A549 treated with CpdA at 1 μM for 4 hours (cell line): ENCODE data around the gene PRMT9. TPM values are rescaled to one million over a fixed set of nuclear protein-coding genes. Genes with fewer than 3 reads are reported as not detected.

Experiments used
- total RNA-seq: library from RNA; stranded (reverse); fragments of 200-300 nt; extraction: Qiagen RNA extraction; gene quantifications from 5 replicates; pipeline ENCODE4 v1.2.3, GENCODE V29; 2022; ENCODE audit warnings: low read depth

Gene PRMT9
- total RNA-seq = 3.4 to 4.0 TPM (median 3.5 TPM) in 5 replicates

DNA sequence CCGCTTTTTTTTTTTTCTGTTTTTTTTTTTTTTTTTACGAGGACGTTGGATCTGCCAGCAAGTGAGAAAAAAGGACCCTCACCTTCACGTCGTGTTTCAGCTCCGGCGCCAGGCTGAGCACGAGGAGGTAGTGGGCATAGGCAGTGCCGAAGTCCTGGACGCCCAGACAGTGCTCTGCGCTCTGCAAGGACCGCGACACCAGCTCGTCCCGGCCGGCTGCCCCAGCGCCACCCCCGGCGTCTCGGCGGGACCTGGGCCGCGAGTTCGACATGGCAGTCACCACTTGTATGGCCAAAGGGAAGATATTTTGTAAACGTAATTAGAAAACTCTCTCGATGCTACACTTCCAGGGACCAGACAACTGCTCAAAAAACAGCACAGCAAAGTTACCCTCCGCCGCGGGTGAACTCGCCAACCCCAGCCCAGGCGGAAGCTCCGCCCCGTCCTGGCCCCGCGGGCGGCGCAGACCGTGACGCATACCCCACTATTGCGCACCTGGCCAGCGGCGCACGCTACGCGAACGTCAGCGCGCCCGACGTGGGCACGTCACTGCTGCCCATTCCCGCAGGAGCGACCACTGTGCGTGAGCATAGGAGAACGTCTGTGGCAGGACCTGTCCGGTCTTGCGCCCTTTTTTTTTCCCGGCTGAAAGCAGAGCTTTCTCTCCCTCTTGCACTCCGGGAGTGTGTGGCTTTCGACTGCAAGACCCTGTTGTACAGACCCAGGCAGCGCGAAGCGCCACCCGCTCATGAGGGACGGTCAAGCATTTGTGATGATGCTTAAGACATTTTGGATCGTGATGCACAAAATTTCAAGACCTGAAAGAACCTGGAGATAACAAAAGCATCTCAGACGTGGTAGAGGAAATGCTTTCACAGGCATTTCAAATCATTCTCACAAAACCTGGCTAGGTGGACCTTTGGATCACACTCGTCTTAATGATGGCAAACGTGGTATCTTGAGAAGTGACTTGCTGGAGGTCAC lies at the start of gene PRMT9:
PRMT9 (minus strand) TSS at position 447 of the 984 bp plus-strand sequence; CDS start at position 271, 176 bp downstream.

GRCh38 chr4:147731580-147732517 lies 47.9 kb upstream of the PRMT9 start, which contains the start of gene ARHGAP10:
ARHGAP10 (plus strand) TSS chr4:147732088; CDS start chr4:147732302, 214 bp downstream.

DNA sequence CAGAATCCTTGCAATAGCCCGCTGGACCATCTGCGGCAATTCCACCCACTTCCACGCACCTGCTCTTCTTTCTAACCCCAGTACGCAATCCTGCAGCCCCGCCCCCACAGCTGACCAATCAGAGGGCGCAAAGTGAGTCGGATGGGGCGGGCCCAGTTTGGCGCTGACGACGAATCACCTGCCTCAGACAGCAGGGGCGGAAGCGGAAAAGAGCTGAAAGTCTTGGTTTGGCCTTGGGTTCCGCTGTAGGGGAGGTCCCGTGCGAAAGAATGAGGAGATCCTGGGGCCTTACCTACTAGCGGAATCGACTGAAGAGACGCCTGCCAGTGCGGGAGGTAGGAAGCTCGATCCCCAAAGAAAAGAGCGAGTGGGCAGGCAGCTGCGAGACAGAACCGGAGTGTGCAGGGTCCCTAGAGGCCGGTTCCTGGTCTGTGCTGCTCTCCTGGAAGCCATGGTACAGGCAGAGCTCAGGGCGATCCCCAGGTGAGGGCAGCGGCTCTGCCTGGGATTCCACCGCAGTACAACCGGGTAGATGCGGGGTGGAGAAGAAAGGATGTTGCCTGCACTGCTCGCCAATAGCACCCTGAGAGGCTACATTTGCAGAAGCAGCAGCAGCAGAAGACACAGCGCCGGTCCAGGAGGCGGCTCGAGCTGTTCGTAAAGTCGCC lies 66.7 kb downstream of the PRMT9 start, which contains the start of gene TMEM184C:
TMEM184C (plus strand) TSS at position 225 of the 668 bp plus-strand sequence. CDS start 560 bp downstream, outside the sequence.

Other genes starting within 250 kb of the PRMT9 start
- 0.30 to 0.55 TPM (median 0.35 TPM) in 5 replicates for gene EDNRA, start 203.1 kb downstream of the PRMT9 start, total RNA-seq
- gene TMEM184C, start 66.8 kb downstream of the PRMT9 start, total RNA-seq = 19.5 to 24.9 TPM (median 21.4 TPM) in 5 replicates
- 16.2 to 17.2 TPM (median 16.3 TPM) in 5 replicates for gene ARHGAP10, start 47.9 kb upstream of the PRMT9 start, total RNA-seq